GM18502 (cell line): Measurements from ENCODE around the gene SOWAHB.

Experiments
- ATAC-seq: cut with Tn5 transposase; IDR thresholded peaks from one replicate; pipeline ENCODE4 v1.9.1; 2021; ENCODE audit warnings: mild to moderate bottlenecking; ENCODE audit not compliant: unreplicated experiment, poor library complexity

The SOWAHB gene

GRCh38 chr4:76897536-76898384, at the start of gene SOWAHB:
Gene SOWAHB, minus strand, starts transcription at chr4:76898144. Its CDS starts 295 bp downstream, at chr4:76897849.
- ATAC-seq = peak; percentile 42

- no peak for ATAC-seq
Measured at GRCh38 chr4:76947369-76947768, 49.4 kb upstream of the SOWAHB start.

- ATAC-seq = no peak
Measured at GRCh38 chr4:76943790-76944189, 45.8 kb upstream of the SOWAHB start.

GRCh38 chr4:76943129-76943620, 45.2 kb upstream of the SOWAHB start:
- ATAC-seq = no peak

- no peak for ATAC-seq
Measured at GRCh38 chr4:76939184-76939583, 41.2 kb upstream of the SOWAHB start.

- no peak for ATAC-seq
Measured at GRCh38 chr4:76931576-76932276, 33.8 kb upstream of the SOWAHB start.

- ATAC-seq = no peak
Measured at GRCh38 chr4:76931087-76931486, 33.1 kb upstream of the SOWAHB start.

- ATAC-seq = no peak
Measured at GRCh38 chr4:76930685-76931084, 32.7 kb upstream of the SOWAHB start.

- ATAC-seq = no peak
Measured at GRCh38 chr4:76926841-76927240, 28.9 kb upstream of the SOWAHB start.

GRCh38 chr4:76923619-76924357, 25.8 kb upstream of the SOWAHB start:
- no peak for ATAC-seq

- no peak for ATAC-seq
Measured at GRCh38 chr4:76920715-76921114, 22.8 kb upstream of the SOWAHB start.

GRCh38 chr4:76909711-76910110, 11.8 kb upstream of the SOWAHB start:
- ATAC-seq = no peak

GRCh38 chr4:76905521-76905920, 7.6 kb upstream of the SOWAHB start:
- no peak for ATAC-seq

- no peak for ATAC-seq
Measured at GRCh38 chr4:76904646-76905190, 6.8 kb upstream of the SOWAHB start.

GRCh38 chr4:76902233-76902890, 4.4 kb upstream of the SOWAHB start:
- ATAC-seq = no peak

GRCh38 chr4:76898949-76899645, 1.2 kb upstream of the SOWAHB start:
- no peak for ATAC-seq

GRCh38 chr4:76898385-76898692, 395 bp upstream of the SOWAHB start:
- no peak for ATAC-seq

GRCh38 chr4:76896614-76897535, 1.1 kb downstream of the SOWAHB start:
- peak; percentile 41 for ATAC-seq

GRCh38 chr4:76896048-76896447, 1.9 kb downstream of the SOWAHB start:
- no peak for ATAC-seq
